Neural progenitor cell (in vitro differentiated cells): ENCODE measurements around the gene SHQ1.

ENCODE experiments used
- EZH2 ChIP-seq: fragments of 200-600 bp; sonication (generic); IDR thresholded peaks from 2 replicates; pipeline ENCODE4 v1.6.1; 2017; ENCODE audit warnings: antibody characterized with exemption, mild to moderate bottlenecking, moderate library complexity
- TF ChIP-seq, protein P1 (sequence below): fragments of 200-600 bp; sonication (generic); IDR thresholded peaks from 2 replicates; pipeline ENCODE4 v1.5.1; 2017; ENCODE audit warnings: antibody characterized with exemption, mild to moderate bottlenecking

- TF ChIP-seq, protein P1, sequence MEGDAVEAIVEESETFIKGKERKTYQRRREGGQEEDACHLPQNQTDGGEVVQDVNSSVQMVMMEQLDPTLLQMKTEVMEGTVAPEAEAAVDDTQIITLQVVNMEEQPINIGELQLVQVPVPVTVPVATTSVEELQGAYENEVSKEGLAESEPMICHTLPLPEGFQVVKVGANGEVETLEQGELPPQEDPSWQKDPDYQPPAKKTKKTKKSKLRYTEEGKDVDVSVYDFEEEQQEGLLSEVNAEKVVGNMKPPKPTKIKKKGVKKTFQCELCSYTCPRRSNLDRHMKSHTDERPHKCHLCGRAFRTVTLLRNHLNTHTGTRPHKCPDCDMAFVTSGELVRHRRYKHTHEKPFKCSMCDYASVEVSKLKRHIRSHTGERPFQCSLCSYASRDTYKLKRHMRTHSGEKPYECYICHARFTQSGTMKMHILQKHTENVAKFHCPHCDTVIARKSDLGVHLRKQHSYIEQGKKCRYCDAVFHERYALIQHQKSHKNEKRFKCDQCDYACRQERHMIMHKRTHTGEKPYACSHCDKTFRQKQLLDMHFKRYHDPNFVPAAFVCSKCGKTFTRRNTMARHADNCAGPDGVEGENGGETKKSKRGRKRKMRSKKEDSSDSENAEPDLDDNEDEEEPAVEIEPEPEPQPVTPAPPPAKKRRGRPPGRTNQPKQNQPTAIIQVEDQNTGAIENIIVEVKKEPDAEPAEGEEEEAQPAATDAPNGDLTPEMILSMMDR, result no peak
- no peak for TF ChIP-seq EZH2
Measured at GRCh38 chr3:72860846-72861245, 12.6 kb upstream of the SHQ1 start.
